Measurements from ENCODE around the gene TIRAP. TPM values are rescaled to one million over a fixed set of nuclear protein-coding genes. Genes with fewer than 3 reads are reported as not detected.

Gene TIRAP
- total RNA-seq, 1 experiment from 2014 or later: 5.6 TPM

DNA sequence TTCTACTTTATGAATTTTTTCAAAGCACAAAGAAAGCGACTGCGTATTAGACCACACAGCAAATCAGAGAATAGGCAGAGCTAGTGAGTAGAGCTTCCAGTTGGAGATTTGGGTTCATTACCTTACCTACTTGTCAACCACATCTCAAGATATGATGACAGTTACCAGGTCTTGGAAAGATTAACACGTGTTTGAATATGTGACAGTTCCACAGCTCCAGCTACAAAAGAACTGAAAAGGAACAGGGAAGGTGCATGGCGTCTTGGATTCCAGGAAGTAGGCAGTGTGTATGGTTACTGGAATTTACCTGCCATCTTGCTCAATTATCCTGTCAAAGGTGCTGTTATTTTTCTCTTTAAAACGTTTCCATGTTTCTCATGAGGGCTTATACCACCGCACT is 5.3 kb downstream of the TIRAP start:
- Mint-ChIP-seq H3K9me3 (no peaks in the 10 kb centered on the region), H3K36me3 (0 out of 2 replicates have a peak, but pooled peaks cover 1% of the 10 kb centered on the region), H3K27me3 (ENCODE audit: low read depth) (peaks cover 9% of the 10 kb centered on the region; the same call in 1 of the 2 replicates), H3K27ac (no peak overlapping the region), H3K4me3 (no peak overlapping the region), H3K4me1 (peaks cover 4% of the 10 kb centered on the region)
- TF ChIP-seq RELA (CRISPR knock-in tag; IDR thresholded peaks at IDR 0.05; ENCODE audit: borderline replicate concordance) (no peak), ELF4 (CRISPR knock-in tag; IDR thresholded peaks at IDR 0.05; ENCODE audit: low read depth) (no peak), SMAD3 (CRISPR knock-in tag; IDR thresholded peaks at IDR 0.05; ENCODE audit: borderline replicate concordance) (no peak), NFYB (CRISPR knock-in tag; conservative IDR thresholded peaks at IDR 0.05; ENCODE audit: low read depth) (no peak), ZNF138 (CRISPR knock-in tag; conservative IDR thresholded peaks at IDR 0.05) (no peak)
- TF ChIP-seq, protein P1, sequence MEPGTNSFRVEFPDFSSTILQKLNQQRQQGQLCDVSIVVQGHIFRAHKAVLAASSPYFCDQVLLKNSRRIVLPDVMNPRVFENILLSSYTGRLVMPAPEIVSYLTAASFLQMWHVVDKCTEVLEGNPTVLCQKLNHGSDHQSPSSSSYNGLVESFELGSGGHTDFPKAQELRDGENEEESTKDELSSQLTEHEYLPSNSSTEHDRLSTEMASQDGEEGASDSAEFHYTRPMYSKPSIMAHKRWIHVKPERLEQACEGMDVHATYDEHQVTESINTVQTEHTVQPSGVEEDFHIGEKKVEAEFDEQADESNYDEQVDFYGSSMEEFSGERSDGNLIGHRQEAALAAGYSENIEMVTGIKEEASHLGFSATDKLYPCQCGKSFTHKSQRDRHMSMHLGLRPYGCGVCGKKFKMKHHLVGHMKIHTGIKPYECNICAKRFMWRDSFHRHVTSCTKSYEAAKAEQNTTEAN (CRISPR knock-in tag; IDR thresholded peaks at IDR 0.05): no peak
- TF ChIP-seq, protein P2, sequence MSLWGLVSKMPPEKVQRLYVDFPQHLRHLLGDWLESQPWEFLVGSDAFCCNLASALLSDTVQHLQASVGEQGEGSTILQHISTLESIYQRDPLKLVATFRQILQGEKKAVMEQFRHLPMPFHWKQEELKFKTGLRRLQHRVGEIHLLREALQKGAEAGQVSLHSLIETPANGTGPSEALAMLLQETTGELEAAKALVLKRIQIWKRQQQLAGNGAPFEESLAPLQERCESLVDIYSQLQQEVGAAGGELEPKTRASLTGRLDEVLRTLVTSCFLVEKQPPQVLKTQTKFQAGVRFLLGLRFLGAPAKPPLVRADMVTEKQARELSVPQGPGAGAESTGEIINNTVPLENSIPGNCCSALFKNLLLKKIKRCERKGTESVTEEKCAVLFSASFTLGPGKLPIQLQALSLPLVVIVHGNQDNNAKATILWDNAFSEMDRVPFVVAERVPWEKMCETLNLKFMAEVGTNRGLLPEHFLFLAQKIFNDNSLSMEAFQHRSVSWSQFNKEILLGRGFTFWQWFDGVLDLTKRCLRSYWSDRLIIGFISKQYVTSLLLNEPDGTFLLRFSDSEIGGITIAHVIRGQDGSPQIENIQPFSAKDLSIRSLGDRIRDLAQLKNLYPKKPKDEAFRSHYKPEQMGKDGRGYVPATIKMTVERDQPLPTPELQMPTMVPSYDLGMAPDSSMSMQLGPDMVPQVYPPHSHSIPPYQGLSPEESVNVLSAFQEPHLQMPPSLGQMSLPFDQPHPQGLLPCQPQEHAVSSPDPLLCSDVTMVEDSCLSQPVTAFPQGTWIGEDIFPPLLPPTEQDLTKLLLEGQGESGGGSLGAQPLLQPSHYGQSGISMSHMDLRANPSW (CRISPR knock-in tag; conservative IDR thresholded peaks at IDR 0.05; ENCODE audit: low read depth): no peak
- DNase-seq (ENCODE audit: low spot score) (no peak), ATAC-seq (no peak)
- ChIA-PET CTCF (no interaction called here), POLR2A (no interaction called here)

DNA sequence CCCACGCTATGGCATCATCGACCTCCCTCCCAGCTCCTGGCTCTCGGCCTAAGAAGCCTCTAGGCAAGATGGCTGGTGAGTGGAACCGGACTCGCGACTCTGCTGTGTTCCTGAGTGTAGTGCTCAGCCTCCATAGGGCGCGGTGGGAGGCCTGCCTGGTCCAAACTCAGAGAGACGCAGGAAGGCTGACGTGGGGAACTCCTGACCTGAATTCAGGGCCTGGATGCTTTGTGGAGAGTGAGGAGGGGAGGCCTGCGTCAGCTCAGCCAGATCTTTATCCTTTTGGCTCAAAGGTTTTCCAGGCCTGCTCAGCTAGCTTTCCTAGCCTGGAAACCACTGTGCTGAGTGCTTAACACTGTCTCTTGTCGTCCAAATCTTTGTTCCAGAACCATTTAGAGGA is 8.0 kb downstream of the TIRAP start:
- peaks cover 11% of the 10 kb centered on the region; the same call in 1 of the 2 replicates for H3K36me3 Mint-ChIP-seq
- POLR2A ChIA-PET: interaction anchor here (1.0 kb wide), 1 partner anchor 22 kb away, joined by 3 read pairs; the partner anchor contains the start of genes FOXRED1 and SRPRA
- H3K4me3 Mint-ChIP-seq: no peak overlapping the region
- no peak for ATAC-seq
- no peak for DNase-seq (ENCODE audit: low spot score)
- no peak overlapping the region for H3K27ac Mint-ChIP-seq
- no peaks in the 10 kb centered on the region for H3K27me3 Mint-ChIP-seq (ENCODE audit: low read depth)
- CTCF ChIA-PET: interaction anchor here (0.6 to 1.3 kb wide), 2 partner anchors 9 to 190 kb away, joined by 3 to 4 read pairs; no protein-coding TSS in a partner anchor
- TF ChIP-seq PRRX2 (CRISPR knock-in tag; IDR thresholded peaks at IDR 0.05) (no peak), TP53 (CRISPR knock-in tag; IDR thresholded peaks at IDR 0.05) (no peak)
- TF ChIP-seq, protein P3, sequence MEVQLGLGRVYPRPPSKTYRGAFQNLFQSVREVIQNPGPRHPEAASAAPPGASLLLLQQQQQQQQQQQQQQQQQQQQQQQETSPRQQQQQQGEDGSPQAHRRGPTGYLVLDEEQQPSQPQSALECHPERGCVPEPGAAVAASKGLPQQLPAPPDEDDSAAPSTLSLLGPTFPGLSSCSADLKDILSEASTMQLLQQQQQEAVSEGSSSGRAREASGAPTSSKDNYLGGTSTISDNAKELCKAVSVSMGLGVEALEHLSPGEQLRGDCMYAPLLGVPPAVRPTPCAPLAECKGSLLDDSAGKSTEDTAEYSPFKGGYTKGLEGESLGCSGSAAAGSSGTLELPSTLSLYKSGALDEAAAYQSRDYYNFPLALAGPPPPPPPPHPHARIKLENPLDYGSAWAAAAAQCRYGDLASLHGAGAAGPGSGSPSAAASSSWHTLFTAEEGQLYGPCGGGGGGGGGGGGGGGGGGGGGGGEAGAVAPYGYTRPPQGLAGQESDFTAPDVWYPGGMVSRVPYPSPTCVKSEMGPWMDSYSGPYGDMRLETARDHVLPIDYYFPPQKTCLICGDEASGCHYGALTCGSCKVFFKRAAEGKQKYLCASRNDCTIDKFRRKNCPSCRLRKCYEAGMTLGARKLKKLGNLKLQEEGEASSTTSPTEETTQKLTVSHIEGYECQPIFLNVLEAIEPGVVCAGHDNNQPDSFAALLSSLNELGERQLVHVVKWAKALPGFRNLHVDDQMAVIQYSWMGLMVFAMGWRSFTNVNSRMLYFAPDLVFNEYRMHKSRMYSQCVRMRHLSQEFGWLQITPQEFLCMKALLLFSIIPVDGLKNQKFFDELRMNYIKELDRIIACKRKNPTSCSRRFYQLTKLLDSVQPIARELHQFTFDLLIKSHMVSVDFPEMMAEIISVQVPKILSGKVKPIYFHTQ (CRISPR knock-in tag; IDR thresholded peaks at IDR 0.05): no peak
- H3K4me1 Mint-ChIP-seq: no peaks in the 10 kb centered on the region
- no peaks in the 10 kb centered on the region for H3K9me3 Mint-ChIP-seq

DNA sequence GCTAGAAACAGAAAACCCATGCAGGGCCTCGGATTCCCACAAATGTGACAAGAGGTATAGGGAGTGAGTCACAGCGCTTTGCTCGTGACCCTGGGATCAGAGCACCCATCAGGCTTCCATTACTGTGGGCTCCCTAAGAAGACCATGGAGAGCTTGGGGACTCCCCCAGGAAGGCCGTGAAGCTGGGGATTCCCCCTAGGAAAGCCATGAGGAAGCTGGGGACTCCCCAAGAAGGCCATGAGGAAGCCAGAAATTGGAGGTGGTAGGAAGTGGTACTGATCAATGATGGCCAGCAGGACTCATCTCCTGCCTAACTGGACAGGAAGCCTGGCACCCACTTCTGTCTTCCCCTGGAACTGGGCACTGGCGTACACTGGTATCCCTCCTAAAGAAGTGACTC is 10.8 kb downstream of the TIRAP start:
- TF ChIP-seq, protein P4, sequence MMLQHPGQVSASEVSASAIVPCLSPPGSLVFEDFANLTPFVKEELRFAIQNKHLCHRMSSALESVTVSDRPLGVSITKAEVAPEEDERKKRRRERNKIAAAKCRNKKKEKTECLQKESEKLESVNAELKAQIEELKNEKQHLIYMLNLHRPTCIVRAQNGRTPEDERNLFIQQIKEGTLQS (CRISPR knock-in tag; conservative IDR thresholded peaks at IDR 0.05): no peak
- no peak for TF ChIP-seq ESRRA (CRISPR knock-in tag; IDR thresholded peaks at IDR 0.05; ENCODE audit: borderline replicate concordance)
- no peak for TF ChIP-seq ELF4 (CRISPR knock-in tag; IDR thresholded peaks at IDR 0.05; ENCODE audit: low read depth)
- no peak for TF ChIP-seq TEAD4 (CRISPR knock-in tag; IDR thresholded peaks at IDR 0.05)
- TF ChIP-seq ZBTB21 (CRISPR knock-in tag; IDR thresholded peaks at IDR 0.05; ENCODE audit: borderline replicate concordance): no peak
- Mint-ChIP-seq H3K4me3 (no peak overlapping the region), H3K9me3 (no peaks in the 10 kb centered on the region), H3K27ac (no peak overlapping the region), H3K36me3 (peaks cover 12% of the 10 kb centered on the region; the same call in 1 of the 2 replicates), H3K27me3 (ENCODE audit: low read depth) (no peaks in the 10 kb centered on the region), H3K4me1 (no peaks in the 10 kb centered on the region)
- ChIA-PET CTCF (interaction anchor here (1.1 to 1.4 kb wide), 3 partner anchors 12 to 47 kb away, joined by 3 to 6 read pairs (median 3); partner anchors contain the start of gene TIRAP), POLR2A (no interaction called here)
- ATAC-seq: no peak
- DNase-seq (ENCODE audit: low spot score): no peak

Measured in WTC11 (cell line).